ENCODE results near the gene SPAG16. TPM values are rescaled to one million over a fixed set of nuclear protein-coding genes. Genes with fewer than 3 reads are reported as not detected.

SPAG16 gene
- polyA plus RNA-seq, 2 of the 4 experiments (the other 2 are of a cell fraction), result 19.1 to 27.6 TPM

- TF ChIP-seq FOSL2 (IDR thresholded peaks at IDR 0.05), result no peak
- no peak for TF ChIP-seq FOSL2 (CRISPR knock-in tag; IDR thresholded peaks at IDR 0.05)
- TF ChIP-seq EP300 (IDR thresholded peaks at IDR 0.05), result no peak
- TF ChIP-seq RFX5 (IDR thresholded peaks at IDR 0.05), result no peak
Observed at GRCh38 chr2:213475433-213475832, 191.2 kb downstream of the SPAG16 start (continued).

GRCh38 chr2:213476641-213477040, 192.4 kb downstream of the SPAG16 start:
- DNase-seq (ENCODE audit: low read depth in 1 of 2, low spot score in 1 of 2) (no peak), ATAC-seq (no peak), FAIRE-seq (no peak)
- no peak for TF ChIP-seq HMGXB4 (CRISPR knock-in tag; IDR thresholded peaks at IDR 0.05; ENCODE audit: borderline replicate concordance)
- TF ChIP-seq REST (IDR thresholded peaks at IDR 0.05), result no peak
- TF ChIP-seq HDAC2 (IDR thresholded peaks at IDR 0.05), result no peak
- no peak for TF ChIP-seq JUNB (IDR thresholded peaks at IDR 0.05)
- no peak for TF ChIP-seq CTCF (IDR thresholded peaks at IDR 0.05)
- no peak for TF ChIP-seq HEYL (CRISPR knock-in tag; IDR thresholded peaks at IDR 0.05)
- no peak for TF ChIP-seq HOXA7 (CRISPR knock-in tag; IDR thresholded peaks at IDR 0.05)
- TF ChIP-seq ZFP36 (IDR thresholded peaks at IDR 0.05; ENCODE audit: borderline replicate concordance, partially characterized antibody), result no peak
- no peak for TF ChIP-seq EP300 (IDR thresholded peaks at IDR 0.05)
- no peak for TF ChIP-seq ZC3H11A (IDR thresholded peaks at IDR 0.05)
- no peak for TF ChIP-seq BHLHE40 (IDR thresholded peaks at IDR 0.05; ENCODE audit: low read depth, low read length)
- TF ChIP-seq HES2 (IDR thresholded peaks at IDR 0.05), result no peak
- TF ChIP-seq RARB (CRISPR knock-in tag; IDR thresholded peaks at IDR 0.05), result no peak
- no peak for TF ChIP-seq ZSCAN20 (CRISPR knock-in tag; IDR thresholded peaks at IDR 0.05)
- TF ChIP-seq RFX5 (IDR thresholded peaks at IDR 0.05), result no peak
- TF ChIP-seq USF2 (IDR thresholded peaks at IDR 0.05), result no peak
- TF ChIP-seq BCL3 (IDR thresholded peaks at IDR 0.05), result no peak
- TF ChIP-seq SREBF2 (IDR thresholded peaks at IDR 0.05), result no peak
- CTCF ChIA-PET, result no interaction called here
- no peaks in the 10 kb centered on the region for H3K9me3 ChIP-seq
- no peak overlapping the region for H3K4me2 ChIP-seq
- POLR2A ChIA-PET, result no interaction called here
- no peak overlapping the region for H3K4me3 ChIP-seq
- no peaks in the 10 kb centered on the region for H3K4me1 ChIP-seq
- H3K27ac ChIP-seq, result no peak overlapping the region
- 14% methylated on average over 4 of the region's 4 CpGs for WGBS (ENCODE audit: missing lambda C conversion rate)

Measured in A549 (cell line).